Keratinocyte (primary cell): ENCODE data around the gene RAP1GAP2. TPM values are rescaled to one million over a fixed set of nuclear protein-coding genes. Genes with fewer than 3 reads are reported as not detected.

Experiments used
- DNase-seq: peaks from one replicate; pipeline ENCODE4 v3.0.0-alpha.2; 2011; ENCODE audit warnings: low read depth, missing footprints, low spot score
- FAIRE-seq: peaks from 2 replicates; lab custom pipeline; 2011; peaks lifted over from hg19 to GRCh38; lab: Jason Lieb, UNC
- H2AFZ ChIP-seq: 2 replicates; pipeline ENCODE4 v1.6.0; 2012; ENCODE audit warnings: low read length, control low read depth, inconsistent platforms; ENCODE audit not compliant: control insufficient read depth
- H3K27ac ChIP-seq: 2 replicates; pipeline ENCODE4 v1.5.1; 2011; ENCODE audit warnings: low read length; ENCODE audit not compliant: control insufficient read depth, insufficient read depth
- H3K27me3 ChIP-seq: 3 replicates; pipeline ENCODE4 v1.6.0; 2011; ENCODE audit warnings: low read length; ENCODE audit not compliant: control insufficient read depth, insufficient read depth; ENCODE audit errors: extremely low read depth
- H3K36me3 ChIP-seq, 2 experiments: 2 replicates in 1 of 2; 3 replicates in 1 of 2; pipeline ENCODE4 v1.5.1; 2011; ENCODE audit warnings: low read length in 2 of 2, mild to moderate bottlenecking in 1 of 2; ENCODE audit not compliant: control insufficient read depth in 2 of 2, insufficient read depth in 2 of 2; ENCODE audit errors: extremely low read depth in 1 of 2
- H3K4me1 ChIP-seq: 3 replicates; pipeline ENCODE4 v1.5.1; 2011; ENCODE audit warnings: low read length; ENCODE audit not compliant: control insufficient read depth, insufficient read depth; ENCODE audit errors: extremely low read depth
- H3K4me2 ChIP-seq: 3 replicates; pipeline ENCODE4 v1.6.0; 2011; ENCODE audit warnings: low read depth, low read length; ENCODE audit not compliant: control insufficient read depth, insufficient read depth; ENCODE audit errors: extremely low read depth
- H3K4me3 ChIP-seq, 3 experiments: fragments of 200-600 bp in 1 of 3; sonication (generic) in 1 of 3; 2 replicates in 2 of 3; 3 replicates in 1 of 3; pipeline ENCODE4 v1.5.1; 2011 to 2016; ENCODE audit warnings: low read length in 3 of 3, mild to moderate bottlenecking in 3 of 3, control low read depth in 2 of 3, inconsistent platforms in 1 of 3, low read depth in 1 of 3, mixed read lengths in 1 of 3, mixed run types in 1 of 3, moderate library complexity in 1 of 3; ENCODE audit not compliant: control insufficient read depth in 2 of 3, insufficient read depth in 2 of 3; ENCODE audit errors: extremely low read depth in 1 of 3
- H3K79me2 ChIP-seq: 2 replicates; pipeline ENCODE4 v1.6.0; 2012; ENCODE audit warnings: low read length; ENCODE audit not compliant: control insufficient read depth, insufficient read depth
- H3K9ac ChIP-seq: 3 replicates; pipeline ENCODE4 v1.6.0; 2011; ENCODE audit warnings: low read length; ENCODE audit not compliant: control insufficient read depth, insufficient read depth; ENCODE audit errors: extremely low read depth
- H3K9me1 ChIP-seq: 3 replicates; pipeline ENCODE4 v1.6.0; 2011; ENCODE audit warnings: low read length; ENCODE audit not compliant: control insufficient read depth, insufficient read depth; ENCODE audit errors: extremely low read depth
- H3K9me3 ChIP-seq: 2 replicates; pipeline ENCODE4 v1.5.1; 2012; ENCODE audit warnings: low read depth, low read length; ENCODE audit not compliant: control insufficient read depth
- H4K20me1 ChIP-seq: 3 replicates; pipeline ENCODE4 v1.6.0; 2011; ENCODE audit warnings: low read length; ENCODE audit not compliant: control insufficient read depth, insufficient read depth; ENCODE audit errors: extremely low read depth
- EZH2 ChIP-seq: IDR thresholded peaks from one replicate; pipeline ENCODE4 v1.6.1; 2012; ENCODE audit warnings: inconsistent platforms, mild to moderate bottlenecking, low read length, moderate library complexity
- dilution Hi-C: fragments of 300-500 bp; cut with MboI; formaldehyde crosslinking; loops from one replicate; pipeline ENCODE4 v1.7.0; 2020; ENCODE audit warnings: low sequenced_read_pairs; ENCODE audit not compliant: extremely low pct_ligation_motif_present
- polyA plus RNA-seq, 5 experiments: library from polyadenylated mRNA; depleted of rRNA in 3 of 5; stranded (reverse) in 3 of 5; stranded (forward) in 1 of 5; unstranded in 1 of 5; fragments of >200 nt; gene quantifications; 1 replicate in 1 of 5; 2 replicates in 3 of 5; 3 replicates in 1 of 5; pipeline versions ENCODE4 v1.2.1 to v1.2.3, GENCODE V29; 2011 to 2012; ENCODE audit warnings: missing spikeins in 2 of 5, low read depth in 1 of 5, low replicate concordance in 1 of 5
- TF ChIP-seq, protein P1 (sequence below), 3 experiments: IDR thresholded peaks in 1 of 3; conservative IDR thresholded peaks in 1 of 3; optimal IDR thresholded peaks in 1 of 3; 2 replicates in 2 of 3; 3 replicates in 1 of 3; pipeline versions ENCODE3 to v1.5.1; 2011; ENCODE audit warnings: low read length in 3 of 3, mild to moderate bottlenecking in 3 of 3, moderate library complexity in 2 of 3, control low read depth in 1 of 3, inconsistent platforms in 1 of 3; ENCODE audit not compliant: insufficient read depth in 2 of 3; ENCODE audit errors: extremely low read depth in 1 of 3

RAP1GAP2 gene
- polyA plus RNA-seq, 1 donor (not counting 4 experiments of a cell fraction or from before 2014, with no cell fraction given): 13.6 TPM

GRCh38 chr17:2844416-2844815 is 48.2 kb downstream of the RAP1GAP2 start:
- no peaks in the 10 kb centered on the region for H3K9me1 ChIP-seq
- H2AFZ ChIP-seq: no peak overlapping the region
- no peak for TF ChIP-seq EZH2
- TF ChIP-seq, protein P1, sequence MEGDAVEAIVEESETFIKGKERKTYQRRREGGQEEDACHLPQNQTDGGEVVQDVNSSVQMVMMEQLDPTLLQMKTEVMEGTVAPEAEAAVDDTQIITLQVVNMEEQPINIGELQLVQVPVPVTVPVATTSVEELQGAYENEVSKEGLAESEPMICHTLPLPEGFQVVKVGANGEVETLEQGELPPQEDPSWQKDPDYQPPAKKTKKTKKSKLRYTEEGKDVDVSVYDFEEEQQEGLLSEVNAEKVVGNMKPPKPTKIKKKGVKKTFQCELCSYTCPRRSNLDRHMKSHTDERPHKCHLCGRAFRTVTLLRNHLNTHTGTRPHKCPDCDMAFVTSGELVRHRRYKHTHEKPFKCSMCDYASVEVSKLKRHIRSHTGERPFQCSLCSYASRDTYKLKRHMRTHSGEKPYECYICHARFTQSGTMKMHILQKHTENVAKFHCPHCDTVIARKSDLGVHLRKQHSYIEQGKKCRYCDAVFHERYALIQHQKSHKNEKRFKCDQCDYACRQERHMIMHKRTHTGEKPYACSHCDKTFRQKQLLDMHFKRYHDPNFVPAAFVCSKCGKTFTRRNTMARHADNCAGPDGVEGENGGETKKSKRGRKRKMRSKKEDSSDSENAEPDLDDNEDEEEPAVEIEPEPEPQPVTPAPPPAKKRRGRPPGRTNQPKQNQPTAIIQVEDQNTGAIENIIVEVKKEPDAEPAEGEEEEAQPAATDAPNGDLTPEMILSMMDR (optimal IDR thresholded peaks at IDR 0.05 in 1 of 3, IDR thresholded peaks at IDR 0.05 in 1 of 3, conservative IDR thresholded peaks at IDR 0.05 in 1 of 3; ENCODE audit: extremely low read depth in 1 of 3, insufficient read depth in 2 of 3, low read length in 3 of 3): peak in 1 of 3 experiments; percentile 13
- H3K27me3 ChIP-seq: no peaks in the 10 kb centered on the region
- no peaks in the 10 kb centered on the region for H3K4me1 ChIP-seq
- no peaks in the 10 kb centered on the region for H4K20me1 ChIP-seq
- H3K9ac ChIP-seq: no peak overlapping the region
- no peaks in the 10 kb centered on the region for H3K36me3 ChIP-seq
- DNase-seq (no peak), FAIRE-seq (no peak)
- H3K79me2 ChIP-seq: no peaks in the 10 kb centered on the region
- no peak overlapping the region for H3K27ac ChIP-seq
- dilution Hi-C loops: no loop called here
- H3K9me3 ChIP-seq: no peaks in the 10 kb centered on the region
- H3K4me2 ChIP-seq: no peak overlapping the region
- H3K4me3 ChIP-seq: no peak overlapping the region

GRCh38 chr17:2847381-2848333 is 51.4 kb downstream of the RAP1GAP2 start:
- Histone ChIP-seq H3K9me3 (no peaks in the 10 kb centered on the region), H4K20me1 (no peaks in the 10 kb centered on the region), H3K27ac (no peak overlapping the region), H3K4me3 (no peak overlapping the region), H3K9me1 (no peaks in the 10 kb centered on the region), H3K4me1 (no peaks in the 10 kb centered on the region), H3K36me3 (no peaks in the 10 kb centered on the region), H3K4me2 (no peak overlapping the region), H3K27me3 (no peaks in the 10 kb centered on the region), H3K79me2 (no peaks in the 10 kb centered on the region), H2AFZ (no peak overlapping the region), H3K9ac (no peak overlapping the region)
- no peak for TF ChIP-seq EZH2
- TF ChIP-seq, protein P1 (optimal IDR thresholded peaks at IDR 0.05 in 1 of 3, IDR thresholded peaks at IDR 0.05 in 1 of 3, conservative IDR thresholded peaks at IDR 0.05 in 1 of 3; ENCODE audit: extremely low read depth in 1 of 3, insufficient read depth in 2 of 3, low read length in 3 of 3): no peak
- no peak for DNase-seq
- FAIRE-seq: no peak
- dilution Hi-C loops: no loop called here
